Measurements from ENCODE around the gene VEGFD.

- no peak for TF ChIP-seq EZH2phosphoT487 (conservative IDR thresholded peaks at IDR 0.05; ENCODE audit: low read length)
- TF ChIP-seq, protein P1, sequence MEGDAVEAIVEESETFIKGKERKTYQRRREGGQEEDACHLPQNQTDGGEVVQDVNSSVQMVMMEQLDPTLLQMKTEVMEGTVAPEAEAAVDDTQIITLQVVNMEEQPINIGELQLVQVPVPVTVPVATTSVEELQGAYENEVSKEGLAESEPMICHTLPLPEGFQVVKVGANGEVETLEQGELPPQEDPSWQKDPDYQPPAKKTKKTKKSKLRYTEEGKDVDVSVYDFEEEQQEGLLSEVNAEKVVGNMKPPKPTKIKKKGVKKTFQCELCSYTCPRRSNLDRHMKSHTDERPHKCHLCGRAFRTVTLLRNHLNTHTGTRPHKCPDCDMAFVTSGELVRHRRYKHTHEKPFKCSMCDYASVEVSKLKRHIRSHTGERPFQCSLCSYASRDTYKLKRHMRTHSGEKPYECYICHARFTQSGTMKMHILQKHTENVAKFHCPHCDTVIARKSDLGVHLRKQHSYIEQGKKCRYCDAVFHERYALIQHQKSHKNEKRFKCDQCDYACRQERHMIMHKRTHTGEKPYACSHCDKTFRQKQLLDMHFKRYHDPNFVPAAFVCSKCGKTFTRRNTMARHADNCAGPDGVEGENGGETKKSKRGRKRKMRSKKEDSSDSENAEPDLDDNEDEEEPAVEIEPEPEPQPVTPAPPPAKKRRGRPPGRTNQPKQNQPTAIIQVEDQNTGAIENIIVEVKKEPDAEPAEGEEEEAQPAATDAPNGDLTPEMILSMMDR (IDR thresholded peaks at IDR 0.05; ENCODE audit: insufficient read depth, low read length, poor library complexity, severe bottlenecking) = no peak
Observed at GRCh38 chrX:15376956-15377355, 7.3 kb downstream of the VEGFD start.
